ENCODE measurements around the gene CALML4.

DNA sequence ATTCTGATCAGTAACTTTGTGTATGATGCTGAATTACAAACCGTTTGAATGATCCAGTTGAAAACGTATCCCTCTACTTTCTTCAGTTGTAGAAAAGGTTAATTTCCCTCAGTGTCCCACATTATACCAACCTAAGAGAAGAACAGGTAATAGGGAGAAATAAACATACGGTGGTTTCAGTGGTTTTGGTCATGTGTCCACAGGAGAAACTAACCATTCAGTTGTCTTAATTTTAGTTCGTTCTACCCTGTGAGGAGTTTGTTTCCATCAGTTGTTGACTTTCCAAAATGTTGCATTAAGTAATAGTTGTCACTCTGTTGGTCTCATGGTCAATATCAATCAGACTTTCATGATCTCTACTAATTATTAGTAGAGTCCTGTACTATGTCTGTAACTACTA, 15.1 kb downstream of the CALML4 start:
- TF ChIP-seq, protein P1, sequence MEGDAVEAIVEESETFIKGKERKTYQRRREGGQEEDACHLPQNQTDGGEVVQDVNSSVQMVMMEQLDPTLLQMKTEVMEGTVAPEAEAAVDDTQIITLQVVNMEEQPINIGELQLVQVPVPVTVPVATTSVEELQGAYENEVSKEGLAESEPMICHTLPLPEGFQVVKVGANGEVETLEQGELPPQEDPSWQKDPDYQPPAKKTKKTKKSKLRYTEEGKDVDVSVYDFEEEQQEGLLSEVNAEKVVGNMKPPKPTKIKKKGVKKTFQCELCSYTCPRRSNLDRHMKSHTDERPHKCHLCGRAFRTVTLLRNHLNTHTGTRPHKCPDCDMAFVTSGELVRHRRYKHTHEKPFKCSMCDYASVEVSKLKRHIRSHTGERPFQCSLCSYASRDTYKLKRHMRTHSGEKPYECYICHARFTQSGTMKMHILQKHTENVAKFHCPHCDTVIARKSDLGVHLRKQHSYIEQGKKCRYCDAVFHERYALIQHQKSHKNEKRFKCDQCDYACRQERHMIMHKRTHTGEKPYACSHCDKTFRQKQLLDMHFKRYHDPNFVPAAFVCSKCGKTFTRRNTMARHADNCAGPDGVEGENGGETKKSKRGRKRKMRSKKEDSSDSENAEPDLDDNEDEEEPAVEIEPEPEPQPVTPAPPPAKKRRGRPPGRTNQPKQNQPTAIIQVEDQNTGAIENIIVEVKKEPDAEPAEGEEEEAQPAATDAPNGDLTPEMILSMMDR (IDR thresholded peaks at IDR 0.05): no peak
- no peak for TF ChIP-seq POLR2A (IDR thresholded peaks at IDR 0.05)

Measured in lower leg skin (tissue), 3 donors.